WERI-Rb-1 (cell line): ENCODE measurements around the gene TMEM129.

Experiments
- DNase-seq: peaks from one replicate; pipeline ENCODE4 v3.0.0-alpha.2; 2020
- H3K27ac ChIP-seq: fragments of 250-450 bp; sonication (Bioruptor Pico); 2 replicates; pipeline ENCODE4 v1.5.1; 2020; ENCODE audit warnings: mild to moderate bottlenecking, moderate library complexity
- H3K27me3 ChIP-seq: fragments of 250-450 bp; sonication (Bioruptor Pico); 2 replicates; pipeline ENCODE4 v1.5.1; 2021; ENCODE audit warnings: mild to moderate bottlenecking, low read depth, moderate library complexity; ENCODE audit not compliant: insufficient read depth, severe bottlenecking
- H3K36me3 ChIP-seq: fragments of 250-450 bp; sonication (Bioruptor Pico); 2 replicates; pipeline ENCODE4 v1.5.1; 2020; ENCODE audit warnings: mild to moderate bottlenecking, moderate library complexity
- H3K4me3 ChIP-seq: 2 replicates; pipeline ENCODE4 v1.5.1; 2011; ENCODE audit warnings: low read depth, mild to moderate bottlenecking, control low read depth, low read length
- H3K9me3 ChIP-seq: fragments of 250-450 bp; sonication (Bioruptor Pico); 2 replicates; pipeline ENCODE4 v1.5.1; 2021; ENCODE audit warnings: mild to moderate bottlenecking, moderate library complexity; ENCODE audit not compliant: severe bottlenecking
- CTCF ChIP-seq: IDR thresholded peaks from 2 replicates; pipeline ENCODE4 v1.5.1; 2011; ENCODE audit warnings: low read depth, mild to moderate bottlenecking, control low read depth, inconsistent platforms, low read length

TMEM129 gene

GRCh38 chr4:1759818-1760223 lies 38.7 kb upstream of the TMEM129 start:
- peak; percentile 62 for DNase-seq
- peak overlapping the region; percentile 78 for H3K27ac ChIP-seq
- TF ChIP-seq CTCF, result peak; percentile 52
- no peaks in the 10 kb centered on the region for H3K27me3 ChIP-seq
- H3K4me3 ChIP-seq, result no peak overlapping the region; the same call in 1 of the 2 replicates
- H3K36me3 ChIP-seq, result no peaks in the 10 kb centered on the region
- H3K9me3 ChIP-seq, result no peaks in the 10 kb centered on the region

- H3K9me3 ChIP-seq, result no peaks in the 10 kb centered on the region
- no peaks in the 10 kb centered on the region for H3K36me3 ChIP-seq
- no peaks in the 10 kb centered on the region for H3K27me3 ChIP-seq
- no peak for TF ChIP-seq CTCF
- no peak overlapping the region; the same call in 1 of the 2 replicates for H3K4me3 ChIP-seq
- peak; percentile 86 for DNase-seq
- H3K27ac ChIP-seq, result peak overlapping the region; percentile 78
Measured at GRCh38 chr4:1759170-1759817, 38.2 kb upstream of the TMEM129 start.

GRCh38 chr4:1758306-1759121 lies 37.4 kb upstream of the TMEM129 start:
- TF ChIP-seq CTCF, result no peak
- DNase-seq, result no peak
- Histone ChIP-seq H3K4me3 (no peak overlapping the region), H3K27ac (peak overlapping the region; percentile 78), H3K9me3 (no peaks in the 10 kb centered on the region), H3K36me3 (no peaks in the 10 kb centered on the region), H3K27me3 (no peaks in the 10 kb centered on the region)

- H3K4me3 ChIP-seq, result no peak overlapping the region
Measured at GRCh38 chr4:1757836-1758235, 36.7 kb upstream of the TMEM129 start.

More at GRCh38 chr4:1757836-1758235, 36.7 kb upstream of the TMEM129 start:
- Histone ChIP-seq H3K9me3 (no peaks in the 10 kb centered on the region), H3K27ac (0 out of 2 replicates have a peak overlapping the region, but pooled peaks have one; percentile 14), H3K27me3 (no peaks in the 10 kb centered on the region), H3K36me3 (no peaks in the 10 kb centered on the region)
- TF ChIP-seq CTCF, result no peak
- no peak for DNase-seq
